Left lung (tissue), 10 donors: Measurements from ENCODE around the gene RAMACL. TPM values are rescaled to one million over a fixed set of nuclear protein-coding genes. Genes with fewer than 3 reads are reported as not detected.
"Not testable (repeated sequence)": the region's sequence is repeated elsewhere in the genome, so short reads cannot be mapped to it uniquely, and the experiment has no call there.

ENCODE experiments used
- ATAC-seq: fragments of 200-7000 bp; cut with Tn5 transposase; one replicate; pipeline ENCODE4 v1.9.1; 2020; ENCODE audit warnings: moderate library complexity
- DNase-seq, 4 donors: peaks; one replicate each; pipeline ENCODE4 v3.0.0-alpha.2; 2013 to 2020
- H3K27ac ChIP-seq, 2 donors: fragments of 200-600 bp; sonication (generic) in 1 of 2; one replicate each; pipeline versions ENCODE4 v1.5.0 to v1.8.0; 2020 to 2021
- H3K27me3 ChIP-seq, 2 donors: fragments of 200-600 bp; sonication (generic) in 1 of 2; one replicate each; pipeline versions ENCODE4 v1.5.0 to v1.8.0; 2020 to 2021
- H3K36me3 ChIP-seq, 2 donors: fragments of 200-600 bp; sonication (generic) in 1 of 2; one replicate each; pipeline versions ENCODE4 v1.5.0 to v1.8.0; 2020 to 2021
- H3K4me1 ChIP-seq, 2 donors: fragments of 200-600 bp; one replicate each; pipeline ENCODE4 v1.8.0; 2021
- H3K4me3 ChIP-seq, 2 donors: fragments of 200-600 bp; sonication (generic) in 1 of 2; one replicate each; pipeline versions ENCODE4 v1.5.0 to v1.8.0; 2020 to 2021; ENCODE audit warnings: mild to moderate bottlenecking in 1 of 2
- H3K9me3 ChIP-seq, 2 donors: fragments of 200-600 bp; sonication (generic) in 1 of 2; one replicate each; pipeline versions ENCODE4 v1.5.0 to v1.8.0; 2020 to 2021
- intact Hi-C, 2 donors: fragments of 100-400 bp; cut with DNase I; formaldehyde crosslinking; loops; one replicate each; pipeline versions ENCODE4 v1.11.2 to v1.14.2; 2022
- polyA plus RNA-seq, 6 donors: library from polyadenylated mRNA; unstranded; fragments of 120-200 nt; gene quantifications; one replicate each; pipeline ENCODE4 v1.2.1, GENCODE V29; 2013; ENCODE audit not compliant: insufficient read length in 6 of 6
- total RNA-seq, 2 donors: library from RNA; stranded (reverse); fragmentation: NEBNext Ultra II Directional; extraction: Animal tissue kit (Norgen Biotek cat#: 25700); gene quantifications; one replicate each; pipeline ENCODE4 v1.2.1, GENCODE V29; 2021
- TF ChIP-seq, protein P1 (sequence below), 2 donors: fragments of 200-600 bp; sonication (generic) in 1 of 2; IDR thresholded peaks; one replicate each; pipeline versions ENCODE4 v1.5.0 to v1.8.0; 2021; ENCODE audit warnings: antibody characterized with exemption in 2 of 2
- donor health status: DM: no; HTN: yes; CAD: no.
- donor health status: DM: no; HTN: no; CAD: no.

The RAMACL gene
- total and polyA plus RNA-seq, 8 donors = 0.27 to 6.0 (median 0.47) TPM

DNA sequence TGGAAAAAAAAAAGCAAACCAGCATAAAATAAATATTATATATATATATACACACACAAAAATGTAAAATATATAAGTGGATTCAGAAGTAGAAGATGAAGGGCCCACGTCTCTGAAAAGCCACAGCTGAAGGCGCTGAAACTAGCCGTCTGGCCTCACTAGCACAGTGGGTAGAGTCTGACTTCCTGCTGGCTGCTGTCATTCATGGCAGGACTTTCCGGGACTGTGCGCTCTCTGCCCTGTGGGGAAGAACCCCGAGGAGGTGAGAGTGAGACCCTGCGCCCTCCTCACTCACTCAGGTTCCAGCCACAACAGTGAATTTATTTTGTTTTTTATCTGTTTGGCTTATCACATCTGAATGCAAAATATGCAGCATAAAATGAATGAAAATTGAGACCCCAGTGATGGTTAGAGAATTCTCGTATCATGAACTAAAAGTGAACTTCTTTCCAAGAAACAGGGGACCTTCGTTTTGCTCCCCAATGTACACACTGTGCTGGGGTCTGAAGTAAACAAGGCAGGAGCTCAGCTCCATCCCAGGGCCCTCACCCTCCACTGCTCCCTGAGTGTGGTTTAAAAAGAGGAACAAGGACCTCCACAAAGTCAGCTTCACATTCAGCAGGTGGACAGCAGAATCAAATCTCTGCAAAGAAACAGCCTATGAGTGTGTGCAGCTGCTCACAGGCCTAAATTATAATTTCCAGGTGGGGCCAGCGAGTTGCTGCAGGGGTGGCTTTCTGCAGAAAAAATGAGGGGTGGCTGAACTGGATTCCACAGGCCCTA, 1.3 kb upstream of the RAMACL start:
- TF ChIP-seq, protein P1, sequence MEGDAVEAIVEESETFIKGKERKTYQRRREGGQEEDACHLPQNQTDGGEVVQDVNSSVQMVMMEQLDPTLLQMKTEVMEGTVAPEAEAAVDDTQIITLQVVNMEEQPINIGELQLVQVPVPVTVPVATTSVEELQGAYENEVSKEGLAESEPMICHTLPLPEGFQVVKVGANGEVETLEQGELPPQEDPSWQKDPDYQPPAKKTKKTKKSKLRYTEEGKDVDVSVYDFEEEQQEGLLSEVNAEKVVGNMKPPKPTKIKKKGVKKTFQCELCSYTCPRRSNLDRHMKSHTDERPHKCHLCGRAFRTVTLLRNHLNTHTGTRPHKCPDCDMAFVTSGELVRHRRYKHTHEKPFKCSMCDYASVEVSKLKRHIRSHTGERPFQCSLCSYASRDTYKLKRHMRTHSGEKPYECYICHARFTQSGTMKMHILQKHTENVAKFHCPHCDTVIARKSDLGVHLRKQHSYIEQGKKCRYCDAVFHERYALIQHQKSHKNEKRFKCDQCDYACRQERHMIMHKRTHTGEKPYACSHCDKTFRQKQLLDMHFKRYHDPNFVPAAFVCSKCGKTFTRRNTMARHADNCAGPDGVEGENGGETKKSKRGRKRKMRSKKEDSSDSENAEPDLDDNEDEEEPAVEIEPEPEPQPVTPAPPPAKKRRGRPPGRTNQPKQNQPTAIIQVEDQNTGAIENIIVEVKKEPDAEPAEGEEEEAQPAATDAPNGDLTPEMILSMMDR (IDR thresholded peaks at IDR 0.05) = no peak
- Histone ChIP-seq H3K4me3 (no peak overlapping the region), H3K36me3 (no peaks in the 10 kb centered on the region), H3K9me3 (no peaks in the 10 kb centered on the region), H3K27ac (peak overlapping the region in 1 of 2 donors; percentile 53), H3K27me3 (no peaks in the 10 kb centered on the region), H3K4me1 (peaks cover 5 to 49% of the 10 kb centered on the region in 2 donors)
- DNase-seq (no peak), ATAC-seq (peak; percentile 46)
- intact Hi-C loops = no loop called here

DNA sequence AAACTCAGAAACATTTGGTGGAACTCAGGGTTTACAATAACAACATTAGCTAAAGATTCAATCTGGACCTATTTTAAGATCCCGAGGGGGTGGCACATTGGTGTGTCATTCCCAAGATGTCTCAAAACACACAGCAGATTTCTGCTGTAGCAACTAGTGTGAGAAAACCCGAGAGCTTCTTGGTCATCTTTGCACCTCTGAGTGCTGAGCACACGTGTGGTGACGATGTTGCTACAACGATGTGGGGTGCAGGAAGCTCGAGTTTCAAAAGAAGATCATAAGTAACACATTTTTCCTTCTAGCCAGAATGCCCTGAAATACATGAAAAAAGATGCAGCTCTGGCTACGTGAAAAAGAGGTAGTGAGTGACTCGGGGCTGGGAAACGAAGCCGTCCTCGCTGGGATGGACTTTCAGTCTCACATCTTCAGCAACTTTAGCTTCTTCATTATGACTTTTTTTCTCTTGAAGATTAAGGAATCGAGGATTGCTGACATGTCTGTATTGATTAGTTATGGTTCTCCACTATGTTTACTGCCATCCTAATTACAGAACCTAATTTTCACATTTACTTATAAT, 1.5 kb downstream of the RAMACL start:
- Histone ChIP-seq H3K4me3 (no peak overlapping the region), H3K36me3 (peaks cover 0 to 4% of the 10 kb centered on the region in 2 donors), H3K9me3 (no peaks in the 10 kb centered on the region), H3K27ac (peak overlapping the region in 1 of 2 donors; percentile 51), H3K4me1 (peaks cover 5 to 38% of the 10 kb centered on the region in 2 donors), H3K27me3 (no peaks in the 10 kb centered on the region)
- TF ChIP-seq, protein P1 (IDR thresholded peaks at IDR 0.05) = no peak
- ATAC-seq (no peak), DNase-seq (no peak)
- intact Hi-C loops = no loop called here

DNA sequence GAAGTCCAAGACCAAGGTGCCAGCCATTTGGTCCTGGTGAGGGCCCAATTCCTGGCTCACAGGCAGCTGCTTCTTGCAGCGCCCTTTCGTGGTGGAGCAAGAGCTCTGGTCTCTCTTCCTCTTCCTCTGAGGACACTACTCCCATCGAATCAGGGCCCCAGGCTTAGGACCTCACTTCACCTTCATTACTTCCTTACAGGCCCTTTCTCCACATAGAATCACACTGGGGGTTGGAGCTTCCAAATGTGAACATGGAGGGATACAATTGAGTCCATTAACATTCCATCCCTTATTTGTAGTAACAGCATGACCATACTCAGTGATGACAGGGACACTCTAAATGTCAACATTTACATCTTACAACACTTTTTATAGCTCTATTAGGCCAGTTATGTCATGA, 2.3 kb downstream of the RAMACL start:
- peaks cover 4 to 30% of the 10 kb centered on the region in 2 donors for H3K4me1 ChIP-seq
- intact Hi-C loops = no loop called here
- peaks cover 0 to 4% of the 10 kb centered on the region in 2 donors for H3K36me3 ChIP-seq
- no peak overlapping the region for H3K4me3 ChIP-seq
- peak overlapping the region in 1 of 2 donors; percentile 51 for H3K27ac ChIP-seq
- no peak for ATAC-seq
- TF ChIP-seq, protein P1 (IDR thresholded peaks at IDR 0.05) = no peak
- no peaks in the 10 kb centered on the region for H3K9me3 ChIP-seq
- no peaks in the 10 kb centered on the region for H3K27me3 ChIP-seq
- DNase-seq = no peak

DNA sequence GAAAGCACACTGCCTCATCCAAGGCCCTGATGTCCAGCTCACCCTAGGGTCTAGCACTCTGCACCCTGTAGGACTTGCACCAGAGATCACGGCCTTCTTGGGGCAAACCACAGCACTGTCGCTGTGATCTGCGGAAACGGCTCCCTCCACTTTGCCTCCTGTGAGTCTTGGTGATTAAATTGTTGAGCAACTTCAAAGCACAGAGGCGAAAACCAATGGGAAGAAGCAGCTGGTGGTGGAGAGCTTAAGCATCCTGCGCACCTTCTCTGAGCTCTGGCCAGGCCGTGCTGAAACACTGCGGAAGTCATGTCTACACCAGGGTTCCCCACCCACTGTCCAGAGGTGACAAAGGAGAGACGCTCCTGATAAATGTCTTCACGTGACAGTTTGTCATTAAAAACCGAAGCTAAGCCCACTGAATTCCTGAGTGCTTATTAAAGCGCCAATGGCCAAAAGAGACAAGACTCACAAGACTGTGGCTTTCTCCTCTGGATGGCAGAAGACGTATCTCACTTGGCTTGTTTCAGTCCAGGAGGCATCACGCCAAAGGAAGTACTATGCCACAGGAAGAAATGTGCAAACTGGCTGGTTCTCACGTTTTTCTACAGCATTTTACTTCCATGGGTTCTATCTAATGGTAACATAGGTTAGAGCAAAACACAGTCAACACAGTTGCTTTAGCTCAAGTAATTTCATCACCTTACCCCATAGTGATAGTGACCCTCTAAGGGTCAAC, 3.1 kb downstream of the RAMACL start:
- Histone ChIP-seq H3K27me3 (no peaks in the 10 kb centered on the region), H3K36me3 (peaks cover 0 to 4% of the 10 kb centered on the region in 2 donors), H3K27ac (peak overlapping the region in 1 of 2 donors; percentile 51), H3K4me3 (no peak overlapping the region), H3K4me1 (peaks cover 0 to 23% of the 10 kb centered on the region in 2 donors), H3K9me3 (no peaks in the 10 kb centered on the region)
- ATAC-seq (no peak), DNase-seq (no peak)
- TF ChIP-seq, protein P1 (IDR thresholded peaks at IDR 0.05) = no peak
- intact Hi-C loops = no loop called here

DNA sequence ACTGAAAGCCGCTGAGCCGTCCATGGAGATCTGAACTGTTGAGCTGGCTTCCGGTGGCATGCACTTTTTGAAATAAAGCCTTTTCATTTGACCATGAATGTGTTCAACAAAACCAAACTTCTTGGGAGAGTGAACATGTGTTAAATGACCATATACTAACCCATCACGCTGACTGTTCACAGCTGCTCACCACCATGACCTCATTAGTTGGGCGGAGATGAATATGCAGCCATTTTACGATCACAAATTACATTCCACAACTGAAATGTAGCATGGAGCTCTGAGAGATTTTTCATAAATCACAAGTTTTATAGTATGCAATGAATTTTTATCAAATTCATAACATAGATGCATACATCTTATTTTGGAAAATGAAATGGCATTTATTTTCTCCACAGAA, 4.2 kb downstream of the RAMACL start:
- intact Hi-C loops = no loop called here

DNA sequence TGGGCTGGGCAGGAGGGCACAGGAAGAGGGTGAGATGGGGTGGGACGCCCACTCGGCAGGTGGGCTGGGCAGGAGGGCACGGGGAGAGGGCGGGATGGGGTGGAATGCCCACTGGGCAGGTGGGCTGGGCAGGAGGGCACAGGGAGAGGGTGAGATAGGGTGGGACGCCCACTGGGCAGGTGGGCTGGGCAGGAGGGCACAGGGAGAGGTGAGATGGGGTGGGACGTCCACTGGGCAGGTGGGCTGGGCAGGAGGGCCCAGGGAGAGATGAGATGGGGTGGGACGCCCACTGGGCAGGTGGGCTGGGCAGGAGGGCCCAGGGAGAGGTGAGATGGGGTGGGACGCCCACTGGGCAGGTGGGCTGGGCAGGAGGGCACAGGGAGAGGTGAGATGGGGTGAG, 4.7 kb downstream of the RAMACL start:
- H3K27ac ChIP-seq, DNase-seq, H3K9me3 ChIP-seq, ATAC-seq, intact Hi-C loops, H3K27me3 ChIP-seq, H3K36me3 ChIP-seq, H3K4me3 ChIP-seq: not testable (repeated sequence)
- H3K4me1 ChIP-seq = peaks cover 0 to 11% of the 10 kb centered on the region in 2 donors

More for the DNA sequence above, 4.2 kb downstream of the RAMACL start:
- H3K4me3 ChIP-seq = no peak overlapping the region
- H3K27me3 ChIP-seq = no peaks in the 10 kb centered on the region
- peaks cover 0 to 4% of the 10 kb centered on the region in 2 donors for H3K36me3 ChIP-seq
- DNase-seq = no peak
- TF ChIP-seq, protein P1 (IDR thresholded peaks at IDR 0.05) = no peak
- no peaks in the 10 kb centered on the region for H3K9me3 ChIP-seq
- no peak for ATAC-seq
- peaks cover 0 to 11% of the 10 kb centered on the region in 2 donors for H3K4me1 ChIP-seq
- H3K27ac ChIP-seq = no peak overlapping the region
